Limb (tissue), 2 donors: Measurements from ENCODE around the gene LRRC32.

Experiments
- DNase-seq, 2 donors: peaks; one replicate each; pipeline ENCODE4 v3.0.0-alpha.2; 2016; ENCODE audit errors: extremely low spot score in 2 of 2

LRRC32 gene

GRCh38 chr11:76680518-76681425 is 10.2 kb upstream of the LRRC32 start:
- peak; percentile 70 to 80 for DNase-seq

- DNase-seq: no peak
Measured at GRCh38 chr11:76678321-76678720, 7.8 kb upstream of the LRRC32 start.

GRCh38 chr11:76677458-76677765 is 6.9 kb upstream of the LRRC32 start:
- no peak for DNase-seq

- DNase-seq: no peak
Measured at GRCh38 chr11:76676636-76677457, 6.3 kb upstream of the LRRC32 start.

- no peak for DNase-seq
Measured at GRCh38 chr11:76674517-76675400, 4.2 kb upstream of the LRRC32 start.

GRCh38 chr11:76673176-76674142 is 2.9 kb upstream of the LRRC32 start:
- no peak for DNase-seq

- no peak for DNase-seq
Measured at GRCh38 chr11:76672431-76673175, 2.1 kb upstream of the LRRC32 start.

GRCh38 chr11:76671626-76672309 is 1.2 kb upstream of the LRRC32 start:
- no peak for DNase-seq

GRCh38 chr11:76671237-76671592 is 668 bp upstream of the LRRC32 start:
- no peak for DNase-seq

GRCh38 chr11:76669901-76670484 is 554 bp downstream of the LRRC32 start:
- no peak for DNase-seq

GRCh38 chr11:76668362-76669155 is 2.0 kb downstream of the LRRC32 start:
- no peak for DNase-seq

- no peak for DNase-seq
Measured at GRCh38 chr11:76667856-76668255, 2.7 kb downstream of the LRRC32 start.

- no peak for DNase-seq
Measured at GRCh38 chr11:76667271-76667818, 3.2 kb downstream of the LRRC32 start.

GRCh38 chr11:76666830-76667229 is 3.7 kb downstream of the LRRC32 start:
- no peak for DNase-seq

- DNase-seq: no peak
Measured at GRCh38 chr11:76666408-76666807, 4.1 kb downstream of the LRRC32 start.

GRCh38 chr11:76665921-76666351 is 4.6 kb downstream of the LRRC32 start:
- DNase-seq: no peak

GRCh38 chr11:76665172-76665571 is 5.4 kb downstream of the LRRC32 start:
- DNase-seq: no peak

GRCh38 chr11:76664578-76665061 is 5.9 kb downstream of the LRRC32 start:
- no peak for DNase-seq
